Testis (tissue), 2 donors: ENCODE measurements around the gene ZMYND10.

Experiments
- CTCF ChIP-seq, 3 experiments: fragments of 450-650 bp in 2 of 3; fragments of 200-600 bp in 1 of 3; sonication (generic) in 1 of 3; IDR thresholded peaks; one replicate each; pipeline ENCODE4 v1.5.1; 2016 to 2019; ENCODE audit warnings: antibody characterized with exemption in 3 of 3, mild to moderate bottlenecking in 2 of 3, moderate library complexity in 1 of 3
- POLR2A ChIP-seq: fragments of 450-650 bp; IDR thresholded peaks from one replicate; pipeline ENCODE4 v1.6.1; 2017; ENCODE audit warnings: antibody characterized with exemption, mild to moderate bottlenecking, moderate library complexity

- TF ChIP-seq POLR2A (no peak), CTCF (IDR thresholded peaks at IDR 0.05) (no peak)
These were observed 43.9 kb upstream of the ZMYND10 start for GRCh38 chr3:50389414-50389767.
